ENCODE data around the gene COMMD3. TPM values are rescaled to one million over a fixed set of nuclear protein-coding genes. Genes with fewer than 3 reads are reported as not detected.
A peak's percentile ranks its signal among the peaks of the same experiment; 100 is the strongest.

The COMMD3 gene
- total RNA-seq, 1 donor: 53.9 TPM

GRCh38 chr10:22321924-22322640 lies 5.9 kb downstream of the COMMD3 start:
- peaks cover 60% of the 10 kb centered on the region for H3K79me2 ChIP-seq (ENCODE audit: insufficient read depth, low read length)
- H4K20me1 ChIP-seq (ENCODE audit: insufficient read depth, low read length): peaks cover 35% of the 10 kb centered on the region
- peaks cover 33% of the 10 kb centered on the region for H3K4me1 ChIP-seq (ENCODE audit: insufficient read depth, low read length)
- H3K9me3 ChIP-seq (ENCODE audit: low read depth, low read length): no peaks in the 10 kb centered on the region
- H3K27me3 ChIP-seq (ENCODE audit: insufficient read depth, low read length): peaks cover 29% of the 10 kb centered on the region
- DNase-seq (ENCODE audit: insufficient read length, low spot score, missing footprints): peak; percentile 91
- peak overlapping the region; percentile 78 for H3K4me3 ChIP-seq (ENCODE audit: insufficient read depth, low read length)
- TF ChIP-seq CTCF (IDR thresholded peaks at IDR 0.05; ENCODE audit: extremely low read depth, low read depth, low read length): no peak
- H3K4me2 ChIP-seq (ENCODE audit: insufficient read depth, low read length): peak overlapping the region; percentile 80
- no peak overlapping the region for H3K27ac ChIP-seq (ENCODE audit: low read depth, low read length)
- H2AFZ ChIP-seq (ENCODE audit: low read length): peak overlapping the region; percentile 61
- peaks cover 4% of the 10 kb centered on the region for H3K36me3 ChIP-seq (ENCODE audit: insufficient read depth, low read length)

- no peak for DNase-seq (ENCODE audit: insufficient read length, low spot score, missing footprints)
- TF ChIP-seq CTCF (IDR thresholded peaks at IDR 0.05; ENCODE audit: extremely low read depth, low read depth, low read length): no peak
- Histone ChIP-seq H2AFZ (ENCODE audit: low read length) (no peak overlapping the region), H3K36me3 (ENCODE audit: insufficient read depth, low read length) (peaks cover 7% of the 10 kb centered on the region), H3K79me2 (ENCODE audit: insufficient read depth, low read length) (peaks cover 54% of the 10 kb centered on the region), H4K20me1 (ENCODE audit: insufficient read depth, low read length) (peaks cover 35% of the 10 kb centered on the region), H3K27ac (ENCODE audit: low read depth, low read length) (no peak overlapping the region), H3K4me3 (ENCODE audit: insufficient read depth, low read length) (peak overlapping the region; percentile 78), H3K4me2 (ENCODE audit: insufficient read depth, low read length) (peak overlapping the region; percentile 80), H3K9me3 (ENCODE audit: low read depth, low read length) (no peaks in the 10 kb centered on the region), H3K27me3 (ENCODE audit: insufficient read depth, low read length) (peaks cover 29% of the 10 kb centered on the region), H3K4me1 (ENCODE audit: insufficient read depth, low read length) (peaks cover 30% of the 10 kb centered on the region)
Measured at GRCh38 chr10:22322641-22323160, 6.5 kb downstream of the COMMD3 start.

GRCh38 chr10:22323538-22324305 lies 7.5 kb downstream of the COMMD3 start:
- H4K20me1 ChIP-seq (ENCODE audit: insufficient read depth, low read length): peaks cover 35% of the 10 kb centered on the region
- H3K9me3 ChIP-seq (ENCODE audit: low read depth, low read length): no peaks in the 10 kb centered on the region
- peaks cover 44% of the 10 kb centered on the region for H3K79me2 ChIP-seq (ENCODE audit: insufficient read depth, low read length)
- no peak overlapping the region for H2AFZ ChIP-seq (ENCODE audit: low read length)
- H3K36me3 ChIP-seq (ENCODE audit: insufficient read depth, low read length): peaks cover 16% of the 10 kb centered on the region
- TF ChIP-seq CTCF (IDR thresholded peaks at IDR 0.05; ENCODE audit: extremely low read depth, low read depth, low read length): no peak
- DNase-seq (ENCODE audit: insufficient read length, low spot score, missing footprints): no peak
- H3K4me2 ChIP-seq (ENCODE audit: insufficient read depth, low read length): no peak overlapping the region
- no peak overlapping the region for H3K4me3 ChIP-seq (ENCODE audit: insufficient read depth, low read length)
- H3K27ac ChIP-seq (ENCODE audit: low read depth, low read length): no peak overlapping the region
- peaks cover 30% of the 10 kb centered on the region for H3K4me1 ChIP-seq (ENCODE audit: insufficient read depth, low read length)
- peaks cover 29% of the 10 kb centered on the region for H3K27me3 ChIP-seq (ENCODE audit: insufficient read depth, low read length)

- Histone ChIP-seq H3K4me2 (ENCODE audit: insufficient read depth, low read length) (peak overlapping the region; percentile 90), H3K79me2 (ENCODE audit: insufficient read depth, low read length) (peaks cover 42% of the 10 kb centered on the region), H3K9me3 (ENCODE audit: low read depth, low read length) (no peaks in the 10 kb centered on the region), H4K20me1 (ENCODE audit: insufficient read depth, low read length) (peaks cover 35% of the 10 kb centered on the region), H3K4me1 (ENCODE audit: insufficient read depth, low read length) (peaks cover 30% of the 10 kb centered on the region), H3K27me3 (ENCODE audit: insufficient read depth, low read length) (peaks cover 29% of the 10 kb centered on the region), H3K4me3 (ENCODE audit: insufficient read depth, low read length) (peak overlapping the region; percentile 77), H3K27ac (ENCODE audit: low read depth, low read length) (no peak overlapping the region), H3K36me3 (ENCODE audit: insufficient read depth, low read length) (peaks cover 23% of the 10 kb centered on the region), H2AFZ (ENCODE audit: low read length) (no peak overlapping the region)
- no peak for TF ChIP-seq CTCF (IDR thresholded peaks at IDR 0.05; ENCODE audit: extremely low read depth, low read depth, low read length)
- DNase-seq (ENCODE audit: insufficient read length, low spot score, missing footprints): peak; percentile 77
Measured at GRCh38 chr10:22324413-22324812, 8.2 kb downstream of the COMMD3 start.

All from osteoblast (primary cell).